A549 (cell line): ENCODE data around the gene GPI.

Experiments
- CBX2 ChIP-seq: fragments of 200-600 bp; sonication (generic); IDR thresholded peaks from 2 replicates; pipeline ENCODE4 v1.6.1; 2016; ENCODE audit warnings: low read depth, mild to moderate bottlenecking, borderline replicate concordance
- CTCF ChIP-seq: fragments of >200 bp; sonication (Bioruptor Twin); formaldehyde crosslinking; IDR thresholded peaks from 3 replicates; pipeline ENCODE4 v1.5.1; 2016
- ELK1 ChIP-seq: fragments of 150-350 bp; IDR thresholded peaks from 2 replicates; pipeline ENCODE4 v1.6.1; 2014; ENCODE audit warnings: low read depth, mild to moderate bottlenecking, low read length
- KDM1A ChIP-seq: fragments of 200-600 bp; sonication (generic); IDR thresholded peaks from 2 replicates; pipeline ENCODE4 v1.6.1; 2016; ENCODE audit warnings: low read depth, mild to moderate bottlenecking
- MAFK ChIP-seq: fragments of 450-650 bp; IDR thresholded peaks from 2 replicates; pipeline ENCODE4 v1.6.1; 2014; ENCODE audit not compliant: partially characterized antibody
- MAX ChIP-seq: IDR thresholded peaks from 2 replicates; pipeline ENCODE4 v1.6.1; 2012
- MYC ChIP-seq: IDR thresholded peaks from 2 replicates; pipeline ENCODE4 v1.6.1; 2012; ENCODE audit warnings: mild to moderate bottlenecking, inconsistent platforms, low read length, improper control_type of control experiment, borderline replicate concordance
- PHF8 ChIP-seq: fragments of 200-600 bp; sonication (generic); IDR thresholded peaks from 2 replicates; pipeline ENCODE4 v1.6.1; 2016; ENCODE audit warnings: low read depth, mild to moderate bottlenecking, antibody characterized with exemption, moderate library complexity, borderline replicate concordance
- POLR2A ChIP-seq: IDR thresholded peaks from 2 replicates; pipeline ENCODE4 v1.6.1; 2012; ENCODE audit warnings: mild to moderate bottlenecking, low read length
- REST ChIP-seq: fragments of 200-600 bp; sonication (generic); IDR thresholded peaks from 2 replicates; pipeline ENCODE4 v1.6.1; 2016; ENCODE audit warnings: antibody characterized with exemption, mild to moderate bottlenecking, moderate library complexity
- SREBF2 ChIP-seq: fragments of 450-650 bp; IDR thresholded peaks from 2 replicates; pipeline ENCODE4 v1.6.1; 2014; ENCODE audit warnings: mild to moderate bottlenecking, moderate library complexity

GRCh38 chr19:34357431-34357830 is 7.6 kb upstream of the GPI start:
- TF ChIP-seq MAFK: no peak
- TF ChIP-seq KDM1A: no peak
- 0 out of 2 replicates have a peak, but pooled peaks have one; percentile 7 for TF ChIP-seq POLR2A
- TF ChIP-seq CTCF: no peak
- TF ChIP-seq CBX2: no peak
- no peak for TF ChIP-seq MAX
- no peak for TF ChIP-seq PHF8
- TF ChIP-seq REST: no peak
- TF ChIP-seq SREBF2: no peak
- no peak for TF ChIP-seq MYC
- no peak for TF ChIP-seq ELK1
